ENCODE results near the gene PLEKHH1.

- TF ChIP-seq, protein P1, sequence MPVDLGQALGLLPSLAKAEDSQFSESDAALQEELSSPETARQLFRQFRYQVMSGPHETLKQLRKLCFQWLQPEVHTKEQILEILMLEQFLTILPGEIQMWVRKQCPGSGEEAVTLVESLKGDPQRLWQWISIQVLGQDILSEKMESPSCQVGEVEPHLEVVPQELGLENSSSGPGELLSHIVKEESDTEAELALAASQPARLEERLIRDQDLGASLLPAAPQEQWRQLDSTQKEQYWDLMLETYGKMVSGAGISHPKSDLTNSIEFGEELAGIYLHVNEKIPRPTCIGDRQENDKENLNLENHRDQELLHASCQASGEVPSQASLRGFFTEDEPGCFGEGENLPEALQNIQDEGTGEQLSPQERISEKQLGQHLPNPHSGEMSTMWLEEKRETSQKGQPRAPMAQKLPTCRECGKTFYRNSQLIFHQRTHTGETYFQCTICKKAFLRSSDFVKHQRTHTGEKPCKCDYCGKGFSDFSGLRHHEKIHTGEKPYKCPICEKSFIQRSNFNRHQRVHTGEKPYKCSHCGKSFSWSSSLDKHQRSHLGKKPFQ (tag by site-specific recombination; IDR thresholded peaks at IDR 0.05): no peak
- TF ChIP-seq CTCF (tag by site-specific recombination; IDR thresholded peaks at IDR 0.05): no peak
- no peak for TF ChIP-seq ZNF274 (IDR thresholded peaks at IDR 0.05; ENCODE audit: low read length)
- no peak for TF ChIP-seq ZNF274 (tag by site-specific recombination; IDR thresholded peaks at IDR 0.05; ENCODE audit: borderline replicate concordance)
- no peak for TF ChIP-seq ATF2 (tag by site-specific recombination; IDR thresholded peaks at IDR 0.05; ENCODE audit: low read depth)
- TF ChIP-seq ZNF174 (tag by site-specific recombination; IDR thresholded peaks at IDR 0.05): no peak
- TF ChIP-seq, protein P2, sequence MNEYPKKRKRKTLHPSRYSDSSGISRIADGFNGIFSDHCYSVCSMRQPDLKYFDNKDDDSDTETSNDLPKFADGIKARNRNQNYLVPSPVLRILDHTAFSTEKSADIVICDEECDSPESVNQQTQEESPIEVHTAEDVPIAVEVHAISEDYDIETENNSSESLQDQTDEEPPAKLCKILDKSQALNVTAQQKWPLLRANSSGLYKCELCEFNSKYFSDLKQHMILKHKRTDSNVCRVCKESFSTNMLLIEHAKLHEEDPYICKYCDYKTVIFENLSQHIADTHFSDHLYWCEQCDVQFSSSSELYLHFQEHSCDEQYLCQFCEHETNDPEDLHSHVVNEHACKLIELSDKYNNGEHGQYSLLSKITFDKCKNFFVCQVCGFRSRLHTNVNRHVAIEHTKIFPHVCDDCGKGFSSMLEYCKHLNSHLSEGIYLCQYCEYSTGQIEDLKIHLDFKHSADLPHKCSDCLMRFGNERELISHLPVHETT (tag by site-specific recombination; IDR thresholded peaks at IDR 0.05): no peak
- TF ChIP-seq, protein P3, sequence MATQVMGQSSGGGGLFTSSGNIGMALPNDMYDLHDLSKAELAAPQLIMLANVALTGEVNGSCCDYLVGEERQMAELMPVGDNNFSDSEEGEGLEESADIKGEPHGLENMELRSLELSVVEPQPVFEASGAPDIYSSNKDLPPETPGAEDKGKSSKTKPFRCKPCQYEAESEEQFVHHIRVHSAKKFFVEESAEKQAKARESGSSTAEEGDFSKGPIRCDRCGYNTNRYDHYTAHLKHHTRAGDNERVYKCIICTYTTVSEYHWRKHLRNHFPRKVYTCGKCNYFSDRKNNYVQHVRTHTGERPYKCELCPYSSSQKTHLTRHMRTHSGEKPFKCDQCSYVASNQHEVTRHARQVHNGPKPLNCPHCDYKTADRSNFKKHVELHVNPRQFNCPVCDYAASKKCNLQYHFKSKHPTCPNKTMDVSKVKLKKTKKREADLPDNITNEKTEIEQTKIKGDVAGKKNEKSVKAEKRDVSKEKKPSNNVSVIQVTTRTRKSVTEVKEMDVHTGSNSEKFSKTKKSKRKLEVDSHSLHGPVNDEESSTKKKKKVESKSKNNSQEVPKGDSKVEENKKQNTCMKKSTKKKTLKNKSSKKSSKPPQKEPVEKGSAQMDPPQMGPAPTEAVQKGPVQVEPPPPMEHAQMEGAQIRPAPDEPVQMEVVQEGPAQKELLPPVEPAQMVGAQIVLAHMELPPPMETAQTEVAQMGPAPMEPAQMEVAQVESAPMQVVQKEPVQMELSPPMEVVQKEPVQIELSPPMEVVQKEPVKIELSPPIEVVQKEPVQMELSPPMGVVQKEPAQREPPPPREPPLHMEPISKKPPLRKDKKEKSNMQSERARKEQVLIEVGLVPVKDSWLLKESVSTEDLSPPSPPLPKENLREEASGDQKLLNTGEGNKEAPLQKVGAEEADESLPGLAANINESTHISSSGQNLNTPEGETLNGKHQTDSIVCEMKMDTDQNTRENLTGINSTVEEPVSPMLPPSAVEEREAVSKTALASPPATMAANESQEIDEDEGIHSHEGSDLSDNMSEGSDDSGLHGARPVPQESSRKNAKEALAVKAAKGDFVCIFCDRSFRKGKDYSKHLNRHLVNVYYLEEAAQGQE (tag by site-specific recombination; IDR thresholded peaks at IDR 0.05): no peak
- no peak for TF ChIP-seq ZBTB8A (tag by site-specific recombination; IDR thresholded peaks at IDR 0.05)
- no peak for TF ChIP-seq ZNF510 (tag by site-specific recombination; IDR thresholded peaks at IDR 0.05; ENCODE audit: insufficient replicate concordance)
- TF ChIP-seq GLI2 (tag by site-specific recombination; IDR thresholded peaks at IDR 0.05; ENCODE audit: borderline replicate concordance, low read depth): no peak
- no peak for TF ChIP-seq PBX3 (CRISPR knock-in tag; IDR thresholded peaks at IDR 0.05)
- TF ChIP-seq ZNF426 (tag by site-specific recombination; IDR thresholded peaks at IDR 0.05): no peak
- no peak for TF ChIP-seq MEIS1 (CRISPR knock-in tag; IDR thresholded peaks at IDR 0.05; ENCODE audit: borderline replicate concordance)
Observed at GRCh38 chr14:67526181-67526580, 6.9 kb upstream of the PLEKHH1 start.
